Measurements from ENCODE around the gene NHS.

Gene NHS

DNA sequence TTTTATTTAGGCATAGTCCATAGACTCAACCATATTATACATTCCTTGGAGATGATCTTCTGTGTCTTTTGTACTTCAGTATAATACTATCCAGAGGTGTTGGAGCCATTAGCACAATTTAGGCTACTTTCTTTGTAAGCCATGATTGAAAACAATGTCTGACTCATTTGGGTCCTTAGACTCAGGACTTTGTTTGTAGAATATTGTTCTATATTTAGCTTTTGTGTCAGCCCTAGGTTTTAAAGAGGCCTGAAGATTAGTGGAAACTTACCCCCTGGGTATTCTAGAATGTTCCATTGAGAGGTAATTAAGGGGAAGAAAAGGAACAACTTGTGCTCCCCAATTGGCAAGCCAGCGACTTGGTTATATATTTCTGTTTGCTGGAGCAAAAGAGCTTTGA is 217.1 kb downstream of the NHS start:
- no CpG with 5 or more reads among the region's 1 CpG for WGBS

DNA sequence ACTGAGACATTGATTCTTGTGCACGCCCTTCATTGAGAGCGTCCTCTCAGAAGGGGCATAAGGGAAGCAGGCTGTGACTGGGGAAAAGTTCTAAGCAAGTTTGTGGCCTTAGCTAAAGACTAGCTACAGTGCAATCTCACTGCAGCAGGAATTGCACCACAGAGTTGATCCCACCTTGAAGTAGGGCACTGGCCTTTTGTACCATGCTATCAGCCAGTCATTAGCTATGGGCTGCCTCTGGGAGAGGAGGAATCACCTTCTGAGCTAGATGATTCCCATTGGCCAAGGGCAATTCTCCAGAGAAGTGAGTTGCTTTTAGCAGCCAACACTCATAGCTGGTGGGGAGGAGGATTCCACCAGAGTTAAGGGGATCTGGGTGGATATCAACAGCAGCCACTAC is 219.7 kb downstream of the NHS start:
- no peak overlapping the region for H2AFZ ChIP-seq (ENCODE audit: low read depth, low read length)
- no peaks in the 10 kb centered on the region for H3K79me1 ChIP-seq (replicated peaks; ENCODE audit: low read length, poor library complexity, severe bottlenecking)
- no peak overlapping the region for H3K18ac ChIP-seq (ENCODE audit: low read depth in 1 of 2, low read length in 2 of 2)
- peaks cover 11% of the 10 kb centered on the region for H3K4me1 ChIP-seq (ENCODE audit: control insufficient read depth, insufficient read depth, low read depth, low read length)
- no peak overlapping the region for H3K4me3 ChIP-seq (ENCODE audit: insufficient read depth in 1 of 2, low read depth in 1 of 2, low read length in 2 of 2)
- H3K4me2 ChIP-seq (ENCODE audit: low read length, poor library complexity, severe bottlenecking) = no peak overlapping the region
- H2BK12ac ChIP-seq (ENCODE audit: low read length in 2 of 2) = no peak overlapping the region
- H3K27me3 ChIP-seq (ENCODE audit: control insufficient read depth in 1 of 2, insufficient read depth in 1 of 2, low read length in 2 of 2) = peaks cover 0 to 9% of the 10 kb centered on the region in 2 experiments
- no peak overlapping the region for H3K14ac ChIP-seq (ENCODE audit: low read length in 2 of 2)
- H3K9me3 ChIP-seq (ENCODE audit: control insufficient read depth, low read length) = no peaks in the 10 kb centered on the region
- H3K23ac ChIP-seq (ENCODE audit: low read length in 2 of 2) = no peak overlapping the region
- WGBS = 92% methylated on average over 2 of the region's 2 CpGs
- no peak for DNase-seq
- H3K36me3 ChIP-seq (ENCODE audit: control insufficient read depth in 1 of 2, insufficient read depth in 2 of 2, low read depth in 1 of 2, low read length in 2 of 2) = no peaks in the 10 kb centered on the region
- peak overlapping the region; percentile 96 for H3K27ac ChIP-seq (ENCODE audit: low read length, poor library complexity, severe bottlenecking)
- peak overlapping the region; percentile 87 for H2BK5ac ChIP-seq (ENCODE audit: low read depth, low read length, poor library complexity, severe bottlenecking)
- H2AK5ac ChIP-seq (ENCODE audit: low read length, severe bottlenecking) = peak overlapping the region; percentile 97
- no peak overlapping the region for H4K8ac ChIP-seq (ENCODE audit: low read length)
- H2BK120ac ChIP-seq (ENCODE audit: low read depth, low read length) = no peak overlapping the region
- no peak overlapping the region for H4K91ac ChIP-seq (ENCODE audit: low read length)
- H3K9ac ChIP-seq (ENCODE audit: low read length) = no peak overlapping the region
- H3K4ac ChIP-seq (ENCODE audit: low read depth in 1 of 2, low read length in 2 of 2) = no peak overlapping the region
- no peak overlapping the region for H2BK15ac ChIP-seq (ENCODE audit: low read depth, poor library complexity, severe bottlenecking)

More for the DNA sequence above, 217.1 kb downstream of the NHS start:
- no peaks in the 10 kb centered on the region for H3K36me3 ChIP-seq (ENCODE audit: control insufficient read depth in 1 of 2, insufficient read depth in 2 of 2, low read depth in 1 of 2, low read length in 2 of 2)
- no peak overlapping the region for H2AFZ ChIP-seq (ENCODE audit: low read depth, low read length)
- H3K4me3 ChIP-seq (ENCODE audit: insufficient read depth in 1 of 2, low read depth in 1 of 2, low read length in 2 of 2) = peak overlapping the region in 1 of 2 experiments; percentile 70
- H2AK5ac ChIP-seq (ENCODE audit: low read length, severe bottlenecking) = no peak overlapping the region
- peak overlapping the region; percentile 76 for H3K9ac ChIP-seq (ENCODE audit: low read length)
- no peak overlapping the region for H3K23ac ChIP-seq (ENCODE audit: low read length in 2 of 2)
- peaks cover 0 to 9% of the 10 kb centered on the region in 2 experiments for H3K27me3 ChIP-seq (ENCODE audit: control insufficient read depth in 1 of 2, insufficient read depth in 1 of 2, low read length in 2 of 2)
- no peak overlapping the region for H3K18ac ChIP-seq (ENCODE audit: low read depth in 1 of 2, low read length in 2 of 2)
- H2BK15ac ChIP-seq (ENCODE audit: low read depth, poor library complexity, severe bottlenecking) = no peak overlapping the region
- H3K9me3 ChIP-seq (ENCODE audit: control insufficient read depth, low read length) = no peaks in the 10 kb centered on the region
- H4K91ac ChIP-seq (ENCODE audit: low read length) = no peak overlapping the region
- H3K14ac ChIP-seq (ENCODE audit: low read length in 2 of 2) = no peak overlapping the region
- H3K4me2 ChIP-seq (ENCODE audit: low read length, poor library complexity, severe bottlenecking) = no peak overlapping the region
- H3K4ac ChIP-seq (ENCODE audit: low read depth in 1 of 2, low read length in 2 of 2) = no peak overlapping the region
- H2BK5ac ChIP-seq (ENCODE audit: low read depth, low read length, poor library complexity, severe bottlenecking) = no peak overlapping the region
- H4K8ac ChIP-seq (ENCODE audit: low read length) = no peak overlapping the region
- H3K27ac ChIP-seq (ENCODE audit: low read length, poor library complexity, severe bottlenecking) = peak overlapping the region; percentile 82
- H2BK120ac ChIP-seq (ENCODE audit: low read depth, low read length) = no peak overlapping the region
- no peak overlapping the region for H2BK12ac ChIP-seq (ENCODE audit: low read length in 2 of 2)
- H3K79me1 ChIP-seq (replicated peaks; ENCODE audit: low read length, poor library complexity, severe bottlenecking) = peaks cover 1% of the 10 kb centered on the region
- H3K4me1 ChIP-seq (ENCODE audit: control insufficient read depth, insufficient read depth, low read depth, low read length) = peaks cover 10% of the 10 kb centered on the region
- DNase-seq = peak; percentile 24

DNA sequence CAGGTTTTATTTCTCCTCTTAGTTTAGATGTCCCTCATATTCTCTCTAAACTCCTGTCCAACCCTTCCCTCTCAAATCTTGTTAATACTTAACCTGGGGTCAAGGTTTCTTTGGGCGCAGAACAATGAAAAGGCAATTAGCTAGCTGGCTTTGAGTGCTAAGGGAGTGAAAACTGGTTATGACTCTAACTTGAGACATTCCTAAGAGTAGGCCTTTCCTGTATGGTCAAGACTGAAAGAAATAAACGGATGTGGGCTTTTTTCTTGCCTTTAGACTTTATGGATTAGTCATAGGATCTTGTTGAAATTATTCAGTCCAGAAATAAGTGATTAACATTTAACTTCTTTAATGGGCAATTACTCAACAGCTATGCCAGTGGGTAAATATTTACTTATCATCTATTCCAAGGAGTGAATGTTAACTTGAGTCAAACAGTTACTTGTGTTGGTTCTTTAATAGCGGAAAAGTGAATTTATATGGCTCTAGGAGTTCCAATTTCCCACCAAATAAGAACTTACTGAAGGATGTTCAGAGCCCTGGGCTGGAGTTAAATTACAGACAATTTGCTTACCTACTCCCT is 220.5 kb downstream of the NHS start:
- Histone ChIP-seq H3K9ac (ENCODE audit: low read length) (no peak overlapping the region), H3K4me2 (ENCODE audit: low read length, poor library complexity, severe bottlenecking) (no peak overlapping the region), H2BK5ac (ENCODE audit: low read depth, low read length, poor library complexity, severe bottlenecking) (no peak overlapping the region), H3K9me3 (ENCODE audit: control insufficient read depth, low read length) (no peaks in the 10 kb centered on the region), H4K91ac (ENCODE audit: low read length) (no peak overlapping the region), H3K18ac (ENCODE audit: low read depth in 1 of 2, low read length in 2 of 2) (no peak overlapping the region), H4K8ac (ENCODE audit: low read length) (no peak overlapping the region), H3K4me3 (ENCODE audit: insufficient read depth in 1 of 2, low read depth in 1 of 2, low read length in 2 of 2) (no peak overlapping the region), H2AK5ac (ENCODE audit: low read length, severe bottlenecking) (no peak overlapping the region), H3K14ac (ENCODE audit: low read length in 2 of 2) (no peak overlapping the region), H3K4me1 (ENCODE audit: control insufficient read depth, insufficient read depth, low read depth, low read length) (peaks cover 11% of the 10 kb centered on the region), H3K27me3 (ENCODE audit: control insufficient read depth in 1 of 2, insufficient read depth in 1 of 2, low read length in 2 of 2) (peaks cover 0 to 9% of the 10 kb centered on the region in 2 experiments), H2AFZ (ENCODE audit: low read depth, low read length) (no peak overlapping the region), H3K4ac (ENCODE audit: low read depth in 1 of 2, low read length in 2 of 2) (no peak overlapping the region), H2BK120ac (ENCODE audit: low read depth, low read length) (no peak overlapping the region), H3K79me1 (replicated peaks; ENCODE audit: low read length, poor library complexity, severe bottlenecking) (no peaks in the 10 kb centered on the region), H3K27ac (ENCODE audit: low read length, poor library complexity, severe bottlenecking) (peak overlapping the region; percentile 96), H3K36me3 (ENCODE audit: control insufficient read depth in 1 of 2, insufficient read depth in 2 of 2, low read depth in 1 of 2, low read length in 2 of 2) (no peaks in the 10 kb centered on the region), H2BK12ac (ENCODE audit: low read length in 2 of 2) (no peak overlapping the region), H2BK15ac (ENCODE audit: low read depth, poor library complexity, severe bottlenecking) (no peak overlapping the region), H3K23ac (ENCODE audit: low read length in 2 of 2) (no peak overlapping the region)
- DNase-seq = peak; percentile 22
- 55% methylated on average over 1 of the region's 3 CpGs for WGBS

DNA sequence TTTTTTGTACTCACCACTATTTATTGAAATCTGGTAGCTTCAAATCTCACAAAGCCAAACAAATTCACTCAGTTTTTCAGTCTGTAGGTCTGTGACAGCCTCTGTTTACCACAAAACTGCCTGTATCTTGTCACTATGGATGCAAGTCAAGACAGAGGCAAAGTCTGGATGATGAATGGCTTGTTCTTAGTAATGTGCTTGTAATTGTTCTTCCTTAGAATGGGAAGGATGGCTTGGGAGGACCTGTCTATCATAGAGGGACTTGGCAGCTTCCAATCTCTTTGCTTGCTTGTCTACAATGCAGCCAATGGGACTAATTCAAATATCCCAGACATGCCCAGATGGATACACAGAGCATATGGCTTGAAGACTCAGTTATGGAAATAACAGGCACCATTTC is 221.1 kb downstream of the NHS start:
- no peak overlapping the region for H4K8ac ChIP-seq (ENCODE audit: low read length)
- H3K79me1 ChIP-seq (replicated peaks; ENCODE audit: low read length, poor library complexity, severe bottlenecking) = no peaks in the 10 kb centered on the region
- H3K23ac ChIP-seq (ENCODE audit: low read length in 2 of 2) = no peak overlapping the region
- H3K27ac ChIP-seq (ENCODE audit: low read length, poor library complexity, severe bottlenecking) = peak overlapping the region; percentile 89
- H2BK120ac ChIP-seq (ENCODE audit: low read depth, low read length) = no peak overlapping the region
- no peaks in the 10 kb centered on the region for H3K36me3 ChIP-seq (ENCODE audit: control insufficient read depth in 1 of 2, insufficient read depth in 2 of 2, low read depth in 1 of 2, low read length in 2 of 2)
- no peak overlapping the region for H3K4ac ChIP-seq (ENCODE audit: low read depth in 1 of 2, low read length in 2 of 2)
- H2BK5ac ChIP-seq (ENCODE audit: low read depth, low read length, poor library complexity, severe bottlenecking) = peak overlapping the region; percentile 73
- H3K27me3 ChIP-seq (ENCODE audit: control insufficient read depth in 1 of 2, insufficient read depth in 1 of 2, low read length in 2 of 2) = peaks cover 0 to 7% of the 10 kb centered on the region in 2 experiments
- no peak overlapping the region for H4K91ac ChIP-seq (ENCODE audit: low read length)
- peak overlapping the region; percentile 77 for H2AK5ac ChIP-seq (ENCODE audit: low read length, severe bottlenecking)
- no peak overlapping the region for H2BK15ac ChIP-seq (ENCODE audit: low read depth, poor library complexity, severe bottlenecking)
- no peak overlapping the region for H3K18ac ChIP-seq (ENCODE audit: low read depth in 1 of 2, low read length in 2 of 2)
- H3K9ac ChIP-seq (ENCODE audit: low read length) = no peak overlapping the region
- no peak overlapping the region for H3K4me3 ChIP-seq (ENCODE audit: insufficient read depth in 1 of 2, low read depth in 1 of 2, low read length in 2 of 2)
- peaks cover 11% of the 10 kb centered on the region for H3K4me1 ChIP-seq (ENCODE audit: control insufficient read depth, insufficient read depth, low read depth, low read length)
- H3K4me2 ChIP-seq (ENCODE audit: low read length, poor library complexity, severe bottlenecking) = no peak overlapping the region
- no peaks in the 10 kb centered on the region for H3K9me3 ChIP-seq (ENCODE audit: control insufficient read depth, low read length)
- no peak overlapping the region for H2AFZ ChIP-seq (ENCODE audit: low read depth, low read length)
- DNase-seq = no peak
- H3K14ac ChIP-seq (ENCODE audit: low read length in 2 of 2) = no peak overlapping the region
- no peak overlapping the region for H2BK12ac ChIP-seq (ENCODE audit: low read length in 2 of 2)

Measured in mesenchymal stem cell (in vitro differentiated cells and primary cell).